ENCODE data around the gene TMEM88. TPM values are rescaled to one million over a fixed set of nuclear protein-coding genes. Genes with fewer than 3 reads are reported as not detected.

TMEM88 gene
- total and polyA plus RNA-seq, 4 donors: 6.3 to 19.6 (median 11.3) TPM

DNA sequence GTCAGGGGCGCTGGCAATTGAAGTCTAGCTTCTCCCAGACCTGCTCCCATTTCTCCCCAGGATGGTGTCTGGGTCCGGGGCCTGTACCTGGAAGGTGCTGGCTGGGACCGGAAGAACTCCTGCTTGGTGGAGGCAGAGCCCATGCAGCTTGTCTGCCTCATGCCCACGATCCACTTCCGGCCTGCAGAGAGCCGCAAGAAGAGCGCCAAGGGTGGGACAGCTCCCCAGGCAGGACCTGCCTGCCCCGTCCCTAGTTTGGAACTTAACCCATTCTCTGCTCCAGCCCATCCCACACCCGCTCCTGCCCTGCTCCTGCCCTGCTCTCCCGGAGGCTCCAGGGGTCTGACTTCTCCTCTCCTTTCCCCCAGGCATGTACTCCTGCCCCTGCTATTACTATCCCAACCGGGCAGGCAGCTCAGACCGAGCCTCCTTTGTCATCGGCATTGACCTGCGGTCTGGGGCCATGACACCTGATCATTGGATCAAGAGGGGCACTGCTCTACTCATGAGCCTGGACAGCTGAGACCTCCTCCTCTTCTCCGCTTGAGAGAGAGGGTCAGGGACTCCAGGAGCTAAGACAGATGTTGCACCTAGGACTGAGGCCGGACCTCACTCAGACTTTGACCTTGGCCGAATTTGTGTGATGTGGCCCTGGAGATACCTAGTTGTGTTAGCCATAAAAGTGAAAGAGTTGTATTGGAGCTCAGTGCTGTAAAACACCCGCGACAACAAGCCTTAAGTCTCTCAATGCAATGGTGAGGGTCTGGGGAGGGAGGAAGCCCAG is 21.7 kb upstream of the TMEM88 start:
- H3K27ac ChIP-seq (ENCODE audit: low read depth in 1 of 2, low read length in 1 of 2): peak overlapping the region; percentile 58 to 77
- TF ChIP-seq, protein P1, sequence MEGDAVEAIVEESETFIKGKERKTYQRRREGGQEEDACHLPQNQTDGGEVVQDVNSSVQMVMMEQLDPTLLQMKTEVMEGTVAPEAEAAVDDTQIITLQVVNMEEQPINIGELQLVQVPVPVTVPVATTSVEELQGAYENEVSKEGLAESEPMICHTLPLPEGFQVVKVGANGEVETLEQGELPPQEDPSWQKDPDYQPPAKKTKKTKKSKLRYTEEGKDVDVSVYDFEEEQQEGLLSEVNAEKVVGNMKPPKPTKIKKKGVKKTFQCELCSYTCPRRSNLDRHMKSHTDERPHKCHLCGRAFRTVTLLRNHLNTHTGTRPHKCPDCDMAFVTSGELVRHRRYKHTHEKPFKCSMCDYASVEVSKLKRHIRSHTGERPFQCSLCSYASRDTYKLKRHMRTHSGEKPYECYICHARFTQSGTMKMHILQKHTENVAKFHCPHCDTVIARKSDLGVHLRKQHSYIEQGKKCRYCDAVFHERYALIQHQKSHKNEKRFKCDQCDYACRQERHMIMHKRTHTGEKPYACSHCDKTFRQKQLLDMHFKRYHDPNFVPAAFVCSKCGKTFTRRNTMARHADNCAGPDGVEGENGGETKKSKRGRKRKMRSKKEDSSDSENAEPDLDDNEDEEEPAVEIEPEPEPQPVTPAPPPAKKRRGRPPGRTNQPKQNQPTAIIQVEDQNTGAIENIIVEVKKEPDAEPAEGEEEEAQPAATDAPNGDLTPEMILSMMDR (IDR thresholded peaks at IDR 0.05; ENCODE audit: control extremely low read depth, extremely low read depth): no peak
- ATAC-seq (ENCODE audit: insufficient read depth, low FRiP score) (no peak), DNase-seq (no peak)
- WGBS, 2 donors: 49 to 62% methylated on average over 19 of the region's 19 CpGs
- H3K27me3 ChIP-seq (ENCODE audit: control insufficient read depth in 3 of 3, insufficient read depth in 3 of 3, low read length in 2 of 3): peaks cover 0 to 1% (median 0%) of the 10 kb centered on the region in 3 donors
- no peak overlapping the region for H3K9ac ChIP-seq (ENCODE audit: insufficient read depth in 1 of 2, low read length in 2 of 2)
- H3K9me3 ChIP-seq (ENCODE audit: control insufficient read depth in 4 of 4, insufficient read depth in 3 of 4, low read length in 3 of 4): no peaks in the 10 kb centered on the region
- no peak overlapping the region for H3K4me3 ChIP-seq
- H3K4me1 ChIP-seq (ENCODE audit: control insufficient read depth in 5 of 5, insufficient read depth in 5 of 5, low read length in 5 of 5): peaks cover 3 to 32% (median 7%) of the 10 kb centered on the region in 5 donors
- no peaks in the 10 kb centered on the region for H3K36me3 ChIP-seq (ENCODE audit: control insufficient read depth in 4 of 4, insufficient read depth in 4 of 4, low read length in 4 of 4)

DNA sequence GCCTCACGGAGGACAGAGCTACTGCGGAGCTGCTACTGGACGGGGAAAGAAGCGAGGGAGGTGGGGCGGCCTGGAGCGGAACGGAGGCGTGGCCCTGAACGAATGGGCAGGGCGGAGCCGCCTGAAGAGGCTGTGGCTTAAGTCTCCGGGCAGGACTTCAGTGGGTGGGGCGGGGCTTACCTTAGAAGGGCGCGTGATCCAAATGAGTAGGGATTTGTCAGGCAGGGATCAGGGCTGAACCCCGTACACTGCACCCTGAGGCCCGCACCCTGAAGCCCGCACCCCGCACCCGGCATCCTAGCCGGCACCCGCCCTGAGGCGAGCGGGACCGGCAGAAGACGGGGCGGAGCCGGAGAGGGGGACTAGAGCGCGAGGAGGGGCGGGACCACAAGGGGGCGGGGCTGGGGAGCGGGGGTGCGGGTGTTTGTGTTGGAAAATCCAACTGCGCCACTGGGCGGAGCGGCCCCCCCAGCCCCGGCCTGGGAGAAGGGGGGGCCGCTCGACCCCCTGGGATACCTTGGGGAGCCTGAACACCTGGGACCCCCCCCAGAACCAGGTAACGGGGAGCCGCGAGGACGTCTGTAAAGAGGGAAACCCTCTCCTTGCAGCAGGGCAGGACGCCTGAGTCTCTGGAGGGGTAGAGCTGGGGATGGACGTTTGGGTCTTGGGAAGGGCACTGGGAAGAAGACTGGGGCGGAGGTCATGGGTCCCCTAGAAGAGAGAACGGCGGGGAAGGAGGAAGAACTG is 20.9 kb upstream of the TMEM88 start, which contains the start of gene KDM6B:
Gene KDM6B, plus strand, starts transcription at position 423 of the 747 bp plus-strand sequence. CDS start 11,338 bp downstream, outside the sequence.
- H3K36me3 ChIP-seq (ENCODE audit: control insufficient read depth in 4 of 4, insufficient read depth in 4 of 4, low read length in 4 of 4): no peaks in the 10 kb centered on the region
- peak within 1 kb of the TSS; percentile 54 for H3K4me3 ChIP-seq
- peak; percentile 62 for ATAC-seq (ENCODE audit: insufficient read depth, low FRiP score)
- no peaks in the 10 kb centered on the region for H3K27me3 ChIP-seq (ENCODE audit: control insufficient read depth in 3 of 3, insufficient read depth in 3 of 3, low read length in 2 of 3)
- DNase-seq: peak; percentile 94 to 96 (median 95)
- TF ChIP-seq, protein P1 (IDR thresholded peaks at IDR 0.05; ENCODE audit: control extremely low read depth, extremely low read depth): no peak
- WGBS, 2 donors: 0% methylated on average over 45 to 49 of the region's 49 CpGs
- peak within 1 kb of the TSS; percentile 94 to 98 for H3K27ac ChIP-seq (ENCODE audit: low read depth in 1 of 2, low read length in 1 of 2)
- peaks cover 7 to 38% (median 14%) of the 10 kb centered on the region in 5 donors for H3K4me1 ChIP-seq (ENCODE audit: control insufficient read depth in 5 of 5, insufficient read depth in 5 of 5, low read length in 5 of 5)
- peak within 1 kb of the TSS; percentile 82 to 84 for H3K9ac ChIP-seq (ENCODE audit: insufficient read depth in 1 of 2, low read length in 2 of 2)
- no peaks in the 10 kb centered on the region for H3K9me3 ChIP-seq (ENCODE audit: control insufficient read depth in 4 of 4, insufficient read depth in 3 of 4, low read length in 3 of 4)

DNA sequence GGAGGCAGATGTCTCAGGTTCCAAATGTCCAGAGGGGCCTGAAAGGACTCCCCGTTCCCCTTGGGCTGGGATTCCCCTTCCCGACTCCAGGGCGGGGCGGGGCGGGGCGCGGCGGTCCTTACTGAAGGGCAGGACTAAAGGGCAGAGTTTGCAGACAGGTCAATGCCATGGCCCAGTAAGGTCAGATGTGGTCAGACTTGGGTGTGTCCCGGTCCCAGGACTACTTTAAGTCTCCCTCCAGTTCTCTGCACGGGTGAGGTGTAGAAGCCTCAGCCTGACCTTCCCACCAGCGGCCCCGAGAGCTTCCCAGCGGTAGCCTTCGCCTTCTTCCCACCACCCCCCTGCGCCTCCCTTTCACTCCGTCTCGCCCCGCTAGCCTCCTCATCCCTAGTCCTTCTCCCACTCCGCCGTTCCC is 20.3 kb upstream of the TMEM88 start:
- ATAC-seq (ENCODE audit: insufficient read depth, low FRiP score): peak; percentile 9
- Histone ChIP-seq H3K4me3 (peak overlapping the region; percentile 54), H3K4me1 (ENCODE audit: control insufficient read depth in 5 of 5, insufficient read depth in 5 of 5, low read length in 5 of 5) (peaks cover 7 to 44% (median 14%) of the 10 kb centered on the region in 5 donors), H3K9me3 (ENCODE audit: control insufficient read depth in 4 of 4, insufficient read depth in 3 of 4, low read length in 3 of 4) (no peaks in the 10 kb centered on the region), H3K27ac (ENCODE audit: low read depth in 1 of 2, low read length in 1 of 2) (peak overlapping the region; percentile 94 to 98), H3K9ac (ENCODE audit: insufficient read depth in 1 of 2, low read length in 2 of 2) (peak overlapping the region; percentile 82 to 84), H3K36me3 (ENCODE audit: control insufficient read depth in 4 of 4, insufficient read depth in 4 of 4, low read length in 4 of 4) (no peaks in the 10 kb centered on the region), H3K27me3 (ENCODE audit: control insufficient read depth in 3 of 3, insufficient read depth in 3 of 3, low read length in 2 of 3) (no peaks in the 10 kb centered on the region)
- DNase-seq: peak in 1 of 3 donors; percentile 63
- WGBS, 2 donors: 1% methylated on average over 20 of the region's 20 CpGs
- TF ChIP-seq, protein P1 (IDR thresholded peaks at IDR 0.05; ENCODE audit: control extremely low read depth, extremely low read depth): no peak
